DOHH2 (cell line): ENCODE results near the gene FAT4.

ENCODE experiments used
- EZH2phosphoT487 ChIP-seq: fragments of 200-600 bp; sonication (generic); IDR thresholded peaks from 2 replicates; pipeline ENCODE4 v1.6.1; 2017; ENCODE audit warnings: borderline replicate concordance, mild to moderate bottlenecking, antibody characterized with exemption, low read length, moderate library complexity, mixed read lengths
- TF ChIP-seq, protein P1 (sequence below): fragments of 200-600 bp; sonication (generic); IDR thresholded peaks from one replicate; pipeline ENCODE4 v1.5.1; 2014; ENCODE audit warnings: antibody characterized with exemption, mild to moderate bottlenecking, low read depth, low read length; ENCODE audit not compliant: poor library complexity, severe bottlenecking

- TF ChIP-seq, protein P1, sequence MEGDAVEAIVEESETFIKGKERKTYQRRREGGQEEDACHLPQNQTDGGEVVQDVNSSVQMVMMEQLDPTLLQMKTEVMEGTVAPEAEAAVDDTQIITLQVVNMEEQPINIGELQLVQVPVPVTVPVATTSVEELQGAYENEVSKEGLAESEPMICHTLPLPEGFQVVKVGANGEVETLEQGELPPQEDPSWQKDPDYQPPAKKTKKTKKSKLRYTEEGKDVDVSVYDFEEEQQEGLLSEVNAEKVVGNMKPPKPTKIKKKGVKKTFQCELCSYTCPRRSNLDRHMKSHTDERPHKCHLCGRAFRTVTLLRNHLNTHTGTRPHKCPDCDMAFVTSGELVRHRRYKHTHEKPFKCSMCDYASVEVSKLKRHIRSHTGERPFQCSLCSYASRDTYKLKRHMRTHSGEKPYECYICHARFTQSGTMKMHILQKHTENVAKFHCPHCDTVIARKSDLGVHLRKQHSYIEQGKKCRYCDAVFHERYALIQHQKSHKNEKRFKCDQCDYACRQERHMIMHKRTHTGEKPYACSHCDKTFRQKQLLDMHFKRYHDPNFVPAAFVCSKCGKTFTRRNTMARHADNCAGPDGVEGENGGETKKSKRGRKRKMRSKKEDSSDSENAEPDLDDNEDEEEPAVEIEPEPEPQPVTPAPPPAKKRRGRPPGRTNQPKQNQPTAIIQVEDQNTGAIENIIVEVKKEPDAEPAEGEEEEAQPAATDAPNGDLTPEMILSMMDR, result no peak
- no peak for TF ChIP-seq EZH2phosphoT487
These were observed 47.7 kb upstream of the FAT4 start for GRCh38 chr4:125266901-125267604.
